GM18861 (cell line): ENCODE results near the gene GIGYF1.
"Not testable (repeated sequence)": the region's sequence is repeated elsewhere in the genome, so short reads cannot be mapped to it uniquely, and the experiment has no call there.

Experiments
- ATAC-seq: cut with Tn5 transposase; IDR thresholded peaks from one replicate; pipeline ENCODE4 v1.9.1; 2021; ENCODE audit not compliant: unreplicated experiment

The GIGYF1 gene

GRCh38 chr7:100694098-100694745, at the start of gene GIGYF1:
TSS of gene GIGYF1 (minus strand) at chr7:100694250. CDS start at chr7:100688238, 6,012 bp downstream.
- ATAC-seq, result no peak

- ATAC-seq, result no peak
These were observed 45.9 kb upstream of the GIGYF1 start for GRCh38 chr7:100739934-100740333.

GRCh38 chr7:100736671-100737070, 42.6 kb upstream of the GIGYF1 start:
- no peak for ATAC-seq

- no peak for ATAC-seq
These were observed 41.7 kb upstream of the GIGYF1 start for GRCh38 chr7:100735730-100736129.

GRCh38 chr7:100731937-100732636, 38.0 kb upstream of the GIGYF1 start:
- ATAC-seq, result no peak

- ATAC-seq, result no peak
These were observed 36.2 kb upstream of the GIGYF1 start for GRCh38 chr7:100730136-100730800.

GRCh38 chr7:100728196-100728595, 34.1 kb upstream of the GIGYF1 start:
- ATAC-seq, result no peak

- no peak for ATAC-seq
These were observed 33.1 kb upstream of the GIGYF1 start for GRCh38 chr7:100726996-100727761.

- ATAC-seq, result not testable (repeated sequence)
These were observed 30.3 kb upstream of the GIGYF1 start for GRCh38 chr7:100724364-100724763.

GRCh38 chr7:100723732-100724275, 29.8 kb upstream of the GIGYF1 start:
- ATAC-seq, result no peak

- no peak for ATAC-seq
These were observed 28.6 kb upstream of the GIGYF1 start for GRCh38 chr7:100722480-100723212.

GRCh38 chr7:100721505-100721812, 27.4 kb upstream of the GIGYF1 start:
- no peak for ATAC-seq

GRCh38 chr7:100720671-100721504, 26.8 kb upstream of the GIGYF1 start:
- no peak for ATAC-seq

- no peak for ATAC-seq
These were observed 26.2 kb upstream of the GIGYF1 start, which contains the start of gene EPO for GRCh38 chr7:100720279-100720670. TSS of gene EPO (plus strand) at chr7:100720468. CDS start at chr7:100720981, 513 bp downstream.

- no peak for ATAC-seq
These were observed 25.7 kb upstream of the GIGYF1 start for GRCh38 chr7:100719523-100720278.

GRCh38 chr7:100717073-100717472, 23.0 kb upstream of the GIGYF1 start:
- not testable (repeated sequence) for ATAC-seq

- no peak for ATAC-seq
These were observed 20.7 kb upstream of the GIGYF1 start for GRCh38 chr7:100714725-100715124.

- ATAC-seq, result no peak
These were observed 17.3 kb upstream of the GIGYF1 start for GRCh38 chr7:100711369-100711768.

- no peak for ATAC-seq
These were observed 16.4 kb upstream of the GIGYF1 start for GRCh38 chr7:100710452-100710851.
